Tibial nerve (tissue), 3 donors: ENCODE results near the gene KLHL18.

Source experiments
- CTCF ChIP-seq, 5 experiments: fragments of 200-600 bp in 3 of 5; fragments of 450-650 bp in 2 of 5; sonication (generic) in 3 of 5; IDR thresholded peaks; one replicate each; pipeline ENCODE4 v1.5.1; 2016 to 2019; ENCODE audit warnings: antibody characterized with exemption in 5 of 5, mild to moderate bottlenecking in 3 of 5, moderate library complexity in 2 of 5
- POLR2A ChIP-seq, 2 donors: fragments of 450-650 bp; IDR thresholded peaks; one replicate each; pipeline ENCODE4 v1.6.1; 2017; ENCODE audit warnings: antibody characterized with exemption in 2 of 2, mild to moderate bottlenecking in 2 of 2, moderate library complexity in 2 of 2

- no peak for TF ChIP-seq CTCF (IDR thresholded peaks at IDR 0.05)
- TF ChIP-seq POLR2A (IDR thresholded peaks at IDR 0.05) = no peak
These were observed 2.2 kb upstream of the KLHL18 start for GRCh38 chr3:47280519-47280918.
